ENCODE measurements around the gene AGAP1.

DNA sequence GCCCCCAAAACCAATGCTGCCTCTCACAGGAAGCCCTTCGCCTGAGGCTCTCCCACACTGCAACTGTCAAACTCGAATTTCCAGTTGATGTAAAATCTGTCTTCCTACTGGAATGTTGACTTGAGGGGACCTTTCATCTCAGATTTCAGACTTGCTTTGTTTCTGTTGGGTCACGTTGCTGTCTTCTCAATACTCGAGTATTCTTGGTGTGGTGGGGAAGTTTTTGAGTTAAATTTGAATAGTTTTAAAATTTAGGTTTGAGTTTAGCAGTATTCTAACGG lies 50.8 kb downstream of the AGAP1 start:
- TF ChIP-seq, protein P1, sequence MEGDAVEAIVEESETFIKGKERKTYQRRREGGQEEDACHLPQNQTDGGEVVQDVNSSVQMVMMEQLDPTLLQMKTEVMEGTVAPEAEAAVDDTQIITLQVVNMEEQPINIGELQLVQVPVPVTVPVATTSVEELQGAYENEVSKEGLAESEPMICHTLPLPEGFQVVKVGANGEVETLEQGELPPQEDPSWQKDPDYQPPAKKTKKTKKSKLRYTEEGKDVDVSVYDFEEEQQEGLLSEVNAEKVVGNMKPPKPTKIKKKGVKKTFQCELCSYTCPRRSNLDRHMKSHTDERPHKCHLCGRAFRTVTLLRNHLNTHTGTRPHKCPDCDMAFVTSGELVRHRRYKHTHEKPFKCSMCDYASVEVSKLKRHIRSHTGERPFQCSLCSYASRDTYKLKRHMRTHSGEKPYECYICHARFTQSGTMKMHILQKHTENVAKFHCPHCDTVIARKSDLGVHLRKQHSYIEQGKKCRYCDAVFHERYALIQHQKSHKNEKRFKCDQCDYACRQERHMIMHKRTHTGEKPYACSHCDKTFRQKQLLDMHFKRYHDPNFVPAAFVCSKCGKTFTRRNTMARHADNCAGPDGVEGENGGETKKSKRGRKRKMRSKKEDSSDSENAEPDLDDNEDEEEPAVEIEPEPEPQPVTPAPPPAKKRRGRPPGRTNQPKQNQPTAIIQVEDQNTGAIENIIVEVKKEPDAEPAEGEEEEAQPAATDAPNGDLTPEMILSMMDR (IDR thresholded peaks at IDR 0.05 in 8 of 11, conservative IDR thresholded peaks at IDR 0.05 in 3 of 11) = no peak
- TF ChIP-seq POLR2A (IDR thresholded peaks at IDR 0.05) (no peak), POLR2AphosphoS5 (IDR thresholded peaks at IDR 0.05) (no peak)

Data from spleen (tissue), 7 donors.